Fibroblast of lung (primary cell): ENCODE measurements around the gene CACNA1F. TPM values are rescaled to one million over a fixed set of nuclear protein-coding genes. Genes with fewer than 3 reads are reported as not detected.

ENCODE experiments used
- DNase-seq, 2 donors: peaks; one replicate each; pipeline versions ENCODE4 v3.0.0 to v3.0.0-alpha.2; 2010; ENCODE audit warnings: low read depth in 2 of 2
- H2AFZ ChIP-seq: 2 replicates; pipeline ENCODE4 v1.5.1; 2012; ENCODE audit warnings: low read length, control low read depth, inconsistent platforms
- H3K27ac ChIP-seq: 2 replicates; pipeline ENCODE4 v1.5.1; 2011; ENCODE audit warnings: low read length, control low read depth; ENCODE audit not compliant: insufficient read depth
- H3K27me3 ChIP-seq: 2 replicates; pipeline ENCODE4 v1.5.1; 2011; ENCODE audit warnings: mild to moderate bottlenecking, low read length; ENCODE audit not compliant: control insufficient read depth, insufficient read depth
- H3K36me3 ChIP-seq: 2 replicates; pipeline ENCODE4 v1.5.1; 2011; ENCODE audit warnings: low read length; ENCODE audit not compliant: control insufficient read depth, insufficient read depth
- H3K4me1 ChIP-seq: 2 replicates; pipeline ENCODE4 v1.5.1; 2011; ENCODE audit warnings: low read length; ENCODE audit not compliant: control insufficient read depth, insufficient read depth; ENCODE audit errors: extremely low read depth
- H3K4me2 ChIP-seq: 2 replicates; pipeline ENCODE4 v1.5.1; 2011; ENCODE audit warnings: low read length, control low read depth; ENCODE audit not compliant: insufficient read depth; ENCODE audit errors: extremely low read depth
- H3K4me3 ChIP-seq, 4 experiments: fragments of 200-600 bp in 1 of 4; sonication (generic) in 1 of 4; replicated peaks in 1 of 4; 2 replicates each; pipeline ENCODE4 v1.5.1; 2011 to 2016; ENCODE audit warnings: low read length in 4 of 4, low read depth in 3 of 4, mild to moderate bottlenecking in 3 of 4, control low read depth in 2 of 4, inconsistent platforms in 1 of 4, mixed read lengths in 1 of 4; ENCODE audit not compliant: insufficient read depth in 1 of 4; ENCODE audit errors: control extremely low read depth in 1 of 4
- H3K79me2 ChIP-seq: 2 replicates; pipeline ENCODE4 v1.5.1; 2012; ENCODE audit warnings: mild to moderate bottlenecking, low read length, inconsistent platforms; ENCODE audit not compliant: control insufficient read depth, insufficient read depth
- H3K9ac ChIP-seq: 2 replicates; pipeline ENCODE4 v1.5.1; 2011; ENCODE audit warnings: mild to moderate bottlenecking, low read length, control low read depth; ENCODE audit not compliant: insufficient read depth
- H3K9me3 ChIP-seq: 2 replicates; pipeline ENCODE4 v1.5.1; 2012; ENCODE audit warnings: low read depth, low read length; ENCODE audit not compliant: control insufficient read depth, insufficient read depth
- H4K20me1 ChIP-seq: 2 replicates; pipeline ENCODE4 v1.5.1; 2011; ENCODE audit warnings: low read length; ENCODE audit not compliant: control insufficient read depth, insufficient read depth; ENCODE audit errors: extremely low read depth
- EZH2 ChIP-seq: IDR thresholded peaks from 2 replicates; pipeline ENCODE4 v1.5.1; 2012; ENCODE audit warnings: low read length, control low read depth, mild to moderate bottlenecking; ENCODE audit errors: missing control alignments
- polyA plus RNA-seq, 2 donors: library from polyadenylated mRNA; depleted of rRNA in 1 of 2; stranded (reverse) in 1 of 2; unstranded in 1 of 2; fragments of >200 nt; gene quantifications; 2 replicates each; pipeline ENCODE4 v1.2.1, GENCODE V29; 2011 to 2012; ENCODE audit warnings: missing spikeins in 1 of 2
- total RNA-seq: library from RNA; depleted of rRNA; stranded (reverse); fragments of >200 nt; gene quantifications from 2 replicates; pipeline ENCODE4 v1.2.1, GENCODE V29; 2014
- TF ChIP-seq, protein P1 (sequence below), 2 donors: IDR thresholded peaks in 1 of 2; conservative IDR thresholded peaks in 1 of 2; 1 replicate in 1 of 2; 2 replicates in 1 of 2; pipeline ENCODE4 v1.5.1; 2011 to 2012; ENCODE audit warnings: low read length in 2 of 2, control low read depth in 1 of 2, inconsistent platforms in 1 of 2, low read depth in 1 of 2, mild to moderate bottlenecking in 1 of 2

The CACNA1F gene
- total and polyA plus RNA-seq, 2 donors (not counting 1 experiment from before 2014, with no cell fraction given), result 0.17 TPM; not detected in 1

DNA sequence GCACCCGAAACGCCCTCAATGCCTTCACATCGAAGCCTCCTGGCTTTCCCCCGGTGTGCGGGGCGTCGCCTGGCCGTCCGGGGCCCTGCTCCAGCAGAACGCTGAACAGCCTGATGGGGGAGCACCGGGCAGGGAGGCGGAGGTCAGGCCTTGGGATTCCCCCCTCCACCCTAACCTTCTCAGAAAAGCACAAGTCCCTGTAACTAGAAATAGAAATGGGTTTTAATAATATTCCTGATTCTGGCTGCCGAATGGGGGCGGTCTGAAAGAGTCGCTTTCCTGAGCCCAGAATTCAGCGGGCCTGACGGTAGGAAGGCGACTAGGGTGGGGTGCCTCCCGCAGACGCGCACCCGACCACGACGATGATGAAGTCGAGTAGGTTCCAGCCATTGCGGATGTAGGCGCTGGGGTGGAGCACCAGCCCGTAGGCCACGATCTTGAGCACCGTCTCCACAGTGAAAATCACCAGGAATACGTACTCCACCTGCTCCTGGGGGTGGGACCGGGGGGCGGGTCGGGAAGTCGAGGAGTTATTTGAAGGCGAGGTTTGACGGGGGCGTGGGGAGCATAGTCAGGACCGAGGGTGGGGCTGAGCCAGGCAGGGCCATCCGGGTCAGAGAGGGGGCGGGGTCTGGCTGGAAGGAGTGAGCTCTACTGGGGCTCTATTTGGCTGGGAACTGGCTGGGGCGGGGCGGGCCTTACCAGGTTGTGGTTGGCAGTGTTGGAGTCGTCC, 2.5 kb downstream of the CACNA1F start:
- no peak overlapping the region for H2AFZ ChIP-seq
- H3K4me1 ChIP-seq, result no peaks in the 10 kb centered on the region
- no peaks in the 10 kb centered on the region for H4K20me1 ChIP-seq
- H3K79me2 ChIP-seq, result no peaks in the 10 kb centered on the region
- H3K9ac ChIP-seq, result no peak overlapping the region
- H3K4me2 ChIP-seq, result no peak overlapping the region
- no peaks in the 10 kb centered on the region for H3K27me3 ChIP-seq
- H3K9me3 ChIP-seq, result no peaks in the 10 kb centered on the region
- H3K27ac ChIP-seq, result no peak overlapping the region
- DNase-seq, result no peak
- TF ChIP-seq EZH2, result no peak
- TF ChIP-seq, protein P1, sequence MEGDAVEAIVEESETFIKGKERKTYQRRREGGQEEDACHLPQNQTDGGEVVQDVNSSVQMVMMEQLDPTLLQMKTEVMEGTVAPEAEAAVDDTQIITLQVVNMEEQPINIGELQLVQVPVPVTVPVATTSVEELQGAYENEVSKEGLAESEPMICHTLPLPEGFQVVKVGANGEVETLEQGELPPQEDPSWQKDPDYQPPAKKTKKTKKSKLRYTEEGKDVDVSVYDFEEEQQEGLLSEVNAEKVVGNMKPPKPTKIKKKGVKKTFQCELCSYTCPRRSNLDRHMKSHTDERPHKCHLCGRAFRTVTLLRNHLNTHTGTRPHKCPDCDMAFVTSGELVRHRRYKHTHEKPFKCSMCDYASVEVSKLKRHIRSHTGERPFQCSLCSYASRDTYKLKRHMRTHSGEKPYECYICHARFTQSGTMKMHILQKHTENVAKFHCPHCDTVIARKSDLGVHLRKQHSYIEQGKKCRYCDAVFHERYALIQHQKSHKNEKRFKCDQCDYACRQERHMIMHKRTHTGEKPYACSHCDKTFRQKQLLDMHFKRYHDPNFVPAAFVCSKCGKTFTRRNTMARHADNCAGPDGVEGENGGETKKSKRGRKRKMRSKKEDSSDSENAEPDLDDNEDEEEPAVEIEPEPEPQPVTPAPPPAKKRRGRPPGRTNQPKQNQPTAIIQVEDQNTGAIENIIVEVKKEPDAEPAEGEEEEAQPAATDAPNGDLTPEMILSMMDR (conservative IDR thresholded peaks at IDR 0.05 in 1 of 2, IDR thresholded peaks at IDR 0.05 in 1 of 2; ENCODE audit: low read depth in 1 of 2, low read length in 2 of 2), result peak in 1 of 2 donors; percentile 15
- H3K4me3 ChIP-seq, result peak overlapping the region in 1 of 4 experiments; percentile 6
- H3K36me3 ChIP-seq, result no peaks in the 10 kb centered on the region

DNA sequence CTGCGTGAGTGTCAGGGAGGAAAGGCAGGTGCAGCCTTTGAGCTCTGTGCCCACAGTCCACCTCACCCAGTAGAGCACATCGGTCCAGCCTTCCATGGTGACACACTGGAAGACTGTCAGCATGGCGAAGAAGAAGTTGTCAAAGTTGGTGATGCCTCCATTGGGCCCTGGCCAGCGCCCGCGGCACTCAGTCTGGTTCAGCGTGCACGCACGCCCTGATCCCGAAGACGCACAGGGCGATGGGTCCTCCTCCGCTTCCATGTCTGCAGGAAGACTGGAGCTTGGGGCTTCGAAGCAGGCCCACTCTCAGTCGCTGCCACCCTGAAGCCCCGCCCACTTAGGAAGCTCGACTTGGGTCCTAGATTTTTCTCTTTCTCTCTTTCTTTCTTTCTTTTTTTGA, 5.0 kb downstream of the CACNA1F start:
- no peaks in the 10 kb centered on the region for H4K20me1 ChIP-seq
- H3K27ac ChIP-seq, result no peak overlapping the region
- H3K9ac ChIP-seq, result no peak overlapping the region
- no peak for DNase-seq
- H3K4me2 ChIP-seq, result no peak overlapping the region
- no peaks in the 10 kb centered on the region for H3K79me2 ChIP-seq
- no peaks in the 10 kb centered on the region for H3K9me3 ChIP-seq
- TF ChIP-seq, protein P1 (conservative IDR thresholded peaks at IDR 0.05 in 1 of 2, IDR thresholded peaks at IDR 0.05 in 1 of 2; ENCODE audit: low read depth in 1 of 2, low read length in 2 of 2), result no peak
- TF ChIP-seq EZH2, result no peak
- no peak overlapping the region for H3K4me3 ChIP-seq
- H2AFZ ChIP-seq, result no peak overlapping the region
- H3K36me3 ChIP-seq, result no peaks in the 10 kb centered on the region
- no peaks in the 10 kb centered on the region for H3K4me1 ChIP-seq
- H3K27me3 ChIP-seq, result no peaks in the 10 kb centered on the region

DNA sequence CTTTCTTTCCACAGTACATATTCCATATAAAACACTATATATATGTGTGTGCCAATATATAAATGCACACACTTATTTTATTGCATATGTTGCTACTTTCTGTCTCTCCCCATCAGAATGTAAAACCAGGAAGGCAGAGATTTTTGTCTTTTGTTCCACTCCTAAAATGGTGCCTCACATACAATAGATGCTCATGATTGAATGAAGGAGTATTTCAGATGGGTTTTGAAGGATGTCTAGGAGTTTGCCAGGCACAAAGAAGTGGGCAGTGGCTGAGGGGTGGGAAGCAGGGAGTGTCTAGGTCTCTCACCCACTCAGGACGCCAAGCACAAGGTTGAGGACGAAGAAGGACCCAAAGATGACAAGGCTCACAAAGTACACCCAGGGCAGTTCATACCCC, 5.4 kb downstream of the CACNA1F start:
- no peaks in the 10 kb centered on the region for H3K9me3 ChIP-seq
- H3K79me2 ChIP-seq, result no peaks in the 10 kb centered on the region
- no peak overlapping the region for H3K4me3 ChIP-seq
- H3K4me1 ChIP-seq, result no peaks in the 10 kb centered on the region
- H2AFZ ChIP-seq, result no peak overlapping the region
- H3K27ac ChIP-seq, result no peak overlapping the region
- H3K4me2 ChIP-seq, result no peak overlapping the region
- no peaks in the 10 kb centered on the region for H3K27me3 ChIP-seq
- H4K20me1 ChIP-seq, result no peaks in the 10 kb centered on the region
- no peak overlapping the region for H3K9ac ChIP-seq
- DNase-seq, result no peak
- H3K36me3 ChIP-seq, result no peaks in the 10 kb centered on the region
- TF ChIP-seq, protein P1 (conservative IDR thresholded peaks at IDR 0.05 in 1 of 2, IDR thresholded peaks at IDR 0.05 in 1 of 2; ENCODE audit: low read depth in 1 of 2, low read length in 2 of 2), result no peak
- no peak for TF ChIP-seq EZH2
